HG03135 (cell line): Measurements from ENCODE around the gene DNASE1L1.

Source experiments
- ATAC-seq: cut with Tn5 transposase; IDR thresholded peaks from one replicate; pipeline ENCODE4 v1.9.1; 2021; ENCODE audit warnings: mild to moderate bottlenecking, moderate library complexity; ENCODE audit not compliant: unreplicated experiment

Gene DNASE1L1

GRCh38 chrX:154370300-154371016, 38.6 kb downstream of the DNASE1L1 start:
- ATAC-seq, result no peak

DNA sequence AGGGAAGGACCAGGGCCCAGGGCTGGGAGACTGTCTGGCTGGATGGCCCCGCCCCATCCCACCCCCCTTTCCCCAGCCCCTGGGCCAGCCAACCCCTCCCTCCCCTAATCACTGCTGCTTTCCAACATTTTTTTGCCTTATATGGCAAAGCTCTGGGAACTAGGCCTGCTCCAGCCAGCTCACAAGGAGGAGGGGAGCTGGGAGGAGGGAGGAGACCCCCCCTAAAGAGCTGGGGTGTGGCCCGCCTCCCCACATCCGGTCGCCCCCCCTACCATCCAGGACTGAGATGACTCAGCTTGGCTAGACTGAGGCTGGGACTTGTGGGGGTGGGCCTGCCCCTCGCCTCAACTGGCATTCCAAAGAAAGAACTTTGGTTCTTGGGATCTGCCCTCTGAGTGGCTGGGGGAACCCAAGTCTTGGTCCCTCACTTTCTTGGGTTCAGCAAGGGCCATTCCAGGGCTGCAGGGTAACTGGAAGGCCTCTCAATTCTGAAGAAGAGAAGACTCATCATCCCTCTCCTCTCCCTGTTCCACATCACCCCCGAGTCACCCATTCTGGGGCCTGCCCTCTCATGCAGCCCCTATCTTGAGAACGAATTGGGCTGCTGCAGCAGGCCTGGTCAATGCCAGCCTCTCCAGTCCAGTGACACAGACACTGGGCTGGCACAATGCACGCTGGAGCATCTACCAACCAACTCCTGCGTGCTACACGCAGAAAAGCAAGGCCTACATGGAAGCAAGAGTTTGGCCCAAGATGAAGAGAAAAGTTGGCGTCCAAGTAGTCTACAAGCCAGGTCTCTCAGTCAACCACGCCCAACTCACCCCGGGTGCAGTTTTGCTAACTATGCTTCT, 39.4 kb downstream of the DNASE1L1 start:
- no peak for ATAC-seq

DNA sequence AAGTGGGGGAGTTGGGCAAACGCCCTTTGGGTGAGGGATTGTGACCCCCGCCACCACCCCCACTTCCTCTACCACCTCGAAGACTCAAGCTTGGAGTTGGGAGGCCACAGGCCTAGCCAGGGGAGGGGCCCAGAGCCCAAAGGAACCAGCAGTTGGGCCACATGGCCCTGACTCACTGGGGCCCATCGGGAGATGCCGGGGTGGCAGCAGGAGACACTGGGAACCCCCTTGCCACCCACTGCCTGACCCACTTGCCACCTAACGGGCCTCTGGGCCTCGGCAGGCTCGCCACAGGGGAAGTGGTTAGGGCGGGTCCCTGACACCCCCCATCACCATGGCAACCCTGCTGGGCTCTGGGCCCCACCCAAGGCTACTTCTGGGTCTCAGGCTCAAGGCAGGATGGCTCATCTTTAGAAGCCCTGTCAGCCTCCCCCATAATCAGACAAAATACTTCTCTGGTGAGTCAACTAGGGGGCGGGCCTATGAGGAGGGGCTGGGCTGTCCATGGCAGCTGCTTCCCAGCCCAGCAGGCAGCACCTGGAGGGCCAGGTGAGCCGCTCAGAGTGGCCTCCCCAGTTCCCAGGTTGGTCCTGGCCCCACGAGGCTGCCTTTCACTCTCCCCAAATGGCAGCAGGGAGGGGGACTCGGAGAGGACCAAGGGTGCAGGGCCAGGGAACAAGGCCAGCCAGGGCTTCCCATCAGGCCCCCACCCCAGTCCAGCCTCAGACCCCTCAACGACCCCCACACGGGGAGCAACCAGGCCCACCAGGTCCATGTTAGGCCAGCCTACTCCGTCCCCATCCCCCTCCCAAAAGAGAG, 40.2 kb downstream of the DNASE1L1 start:
- ATAC-seq, result no peak

DNA sequence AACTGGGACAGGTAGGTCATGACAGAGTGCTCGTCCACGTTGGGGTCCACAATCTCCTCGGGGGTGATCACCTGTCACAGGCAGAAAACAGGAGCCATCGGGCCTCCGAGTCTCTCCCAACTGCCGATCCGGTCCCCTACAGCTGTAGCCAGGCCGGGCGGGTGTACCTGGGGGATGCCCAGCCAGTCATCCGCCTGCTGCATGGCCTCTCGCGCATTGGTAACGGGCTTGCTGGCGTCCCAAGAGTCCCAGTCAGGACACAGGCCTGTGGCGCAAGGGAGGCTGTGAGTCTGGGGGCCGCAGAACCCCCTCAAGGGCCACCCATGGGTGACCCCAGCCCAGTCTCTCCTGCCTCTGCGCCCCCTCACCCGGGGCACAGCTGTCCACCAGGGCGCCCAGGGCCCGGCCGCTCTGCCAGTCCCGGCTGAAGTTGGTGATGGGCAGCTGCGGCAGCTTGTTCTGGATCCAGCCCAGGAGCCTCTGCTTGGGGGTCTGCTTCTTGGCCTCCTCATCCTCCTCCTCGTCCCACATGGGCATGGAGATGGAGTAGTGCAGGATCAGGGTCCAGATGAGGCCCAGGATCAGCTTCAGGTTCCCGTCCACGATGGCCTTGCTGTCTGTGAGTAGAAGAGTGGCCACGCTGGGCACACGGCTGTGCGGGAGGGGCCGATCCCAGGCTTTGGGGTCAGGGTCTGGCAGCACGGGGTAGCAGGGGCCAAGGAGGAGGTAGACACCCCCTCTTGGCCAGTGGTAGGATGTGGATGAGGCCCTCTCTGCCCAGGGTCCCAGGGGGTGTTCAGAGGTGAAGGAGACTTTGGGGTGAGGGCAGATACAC, 41.4 kb downstream of the DNASE1L1 start:
- ATAC-seq, result no peak

- no peak for ATAC-seq
These were observed 42.4 kb downstream of the DNASE1L1 start for GRCh38 chrX:154366666-154367055.

- no peak for ATAC-seq
These were observed 42.9 kb downstream of the DNASE1L1 start for GRCh38 chrX:154365997-154366665.

GRCh38 chrX:154365052-154365600, 43.9 kb downstream of the DNASE1L1 start:
- no peak for ATAC-seq

- no peak for ATAC-seq
These were observed 45.2 kb downstream of the DNASE1L1 start for GRCh38 chrX:154363706-154364439.

- ATAC-seq, result no peak
These were observed 46.8 kb downstream of the DNASE1L1 start for GRCh38 chrX:154362085-154362742.

DNA sequence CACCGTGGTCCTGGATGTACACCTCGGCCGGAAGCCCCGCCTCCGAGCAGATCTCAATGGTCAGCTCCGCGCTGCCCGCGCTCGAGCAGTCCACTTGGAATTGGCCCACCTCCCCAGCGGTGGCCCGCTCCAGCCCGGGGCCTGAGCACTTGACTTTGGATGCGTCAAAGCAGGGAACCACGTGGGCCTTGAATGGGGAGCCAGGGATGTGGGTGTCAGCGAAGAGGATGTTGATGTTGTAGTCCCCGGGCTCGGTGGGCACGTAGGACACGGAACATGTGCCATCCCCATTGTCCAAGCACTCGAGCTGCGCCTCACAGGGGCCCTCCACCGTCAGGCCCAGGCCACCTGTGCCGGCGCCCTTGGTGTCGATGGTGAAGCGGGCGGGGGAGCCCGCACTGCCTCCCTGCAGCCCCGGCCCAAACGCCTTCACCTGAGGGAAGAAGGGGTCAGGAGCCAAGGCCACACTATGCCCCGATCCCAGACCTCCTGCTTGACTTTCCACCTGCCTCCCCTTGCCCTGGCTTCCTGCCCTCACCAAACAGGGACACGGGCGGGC, 48.8 kb downstream of the DNASE1L1 start:
- no peak for ATAC-seq

DNA sequence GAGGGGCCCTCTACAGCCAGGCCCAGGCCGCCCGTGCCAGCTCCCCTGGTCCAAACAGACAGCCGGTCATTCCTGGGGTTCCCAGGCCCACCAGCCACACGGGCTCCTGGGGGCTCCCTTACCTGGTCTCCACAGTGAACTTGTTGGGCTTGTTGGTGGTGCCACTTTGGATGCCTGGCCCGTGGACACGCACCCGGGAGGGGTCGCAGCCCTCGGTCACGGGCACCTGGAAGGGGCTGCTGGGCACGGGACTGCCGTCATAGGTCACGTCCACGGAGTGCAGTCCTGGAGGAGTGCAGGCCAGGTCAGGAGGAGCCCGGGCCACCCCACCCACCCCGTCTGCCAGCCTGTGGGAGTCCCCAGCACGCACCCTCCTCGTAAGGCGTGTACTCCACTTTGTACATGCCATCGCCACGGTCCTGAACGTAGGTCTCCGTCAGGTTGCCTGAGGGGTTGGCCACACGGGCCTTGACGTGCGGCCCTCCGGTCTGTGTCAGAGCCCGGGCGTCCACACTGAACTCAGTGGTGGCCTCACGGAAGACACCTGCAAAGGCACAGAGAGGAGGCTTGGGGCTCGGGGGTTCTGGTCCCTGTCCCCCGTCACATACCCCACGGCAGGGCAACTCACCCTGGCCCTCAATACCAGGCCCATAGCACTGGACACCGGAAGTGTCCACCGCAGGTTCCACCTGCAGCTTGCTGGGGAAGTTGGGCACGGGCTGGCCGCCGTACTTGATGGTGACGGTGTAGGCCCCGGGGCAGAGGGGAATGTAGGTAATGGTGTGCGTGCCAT, 49.5 kb downstream of the DNASE1L1 start:
- no peak for ATAC-seq

DNA sequence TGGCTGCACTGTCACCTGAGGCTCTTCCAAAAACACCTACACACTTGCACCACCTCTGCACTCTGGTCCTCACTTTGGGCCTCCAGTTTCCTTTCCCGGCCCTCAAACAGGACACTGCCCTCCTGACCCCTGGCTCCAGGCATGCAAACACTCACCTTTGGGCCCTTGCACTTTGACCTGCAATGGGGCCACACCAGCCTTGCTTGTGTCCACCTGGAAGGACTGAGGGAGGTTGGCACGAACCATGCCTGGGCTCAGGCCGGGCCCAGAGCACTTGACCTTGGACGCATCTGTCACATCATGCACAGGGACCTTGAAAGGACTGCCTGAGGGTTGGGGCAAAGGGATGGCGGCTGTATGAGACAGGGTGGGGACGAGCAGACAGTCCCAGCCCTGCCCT, 50.2 kb downstream of the DNASE1L1 start:
- ATAC-seq, result no peak

GRCh38 chrX:154358011-154358410, 51.0 kb downstream of the DNASE1L1 start:
- ATAC-seq, result no peak

DNA sequence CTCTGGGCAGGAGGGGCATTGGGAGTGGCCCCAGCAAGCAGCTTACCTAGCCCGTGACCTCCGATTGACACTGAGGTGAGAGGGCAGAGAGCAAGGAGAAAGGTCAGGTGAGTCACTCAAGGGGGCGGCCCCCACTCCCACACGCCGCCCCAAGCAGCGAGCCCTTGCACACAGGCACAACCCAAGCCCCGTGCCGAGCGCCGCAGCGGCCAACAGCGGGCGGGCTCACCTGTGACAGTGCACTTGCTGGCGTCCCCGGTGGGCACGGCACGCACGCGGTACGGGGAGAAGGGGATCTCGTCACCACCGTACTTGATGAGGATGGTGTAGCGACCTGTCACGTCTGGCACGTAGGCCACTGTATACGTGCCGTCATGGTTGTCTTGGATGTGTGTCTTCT, 51.8 kb downstream of the DNASE1L1 start:
- no peak for ATAC-seq

- no peak for ATAC-seq
These were observed 52.5 kb downstream of the DNASE1L1 start for GRCh38 chrX:154356596-154356995.

DNA sequence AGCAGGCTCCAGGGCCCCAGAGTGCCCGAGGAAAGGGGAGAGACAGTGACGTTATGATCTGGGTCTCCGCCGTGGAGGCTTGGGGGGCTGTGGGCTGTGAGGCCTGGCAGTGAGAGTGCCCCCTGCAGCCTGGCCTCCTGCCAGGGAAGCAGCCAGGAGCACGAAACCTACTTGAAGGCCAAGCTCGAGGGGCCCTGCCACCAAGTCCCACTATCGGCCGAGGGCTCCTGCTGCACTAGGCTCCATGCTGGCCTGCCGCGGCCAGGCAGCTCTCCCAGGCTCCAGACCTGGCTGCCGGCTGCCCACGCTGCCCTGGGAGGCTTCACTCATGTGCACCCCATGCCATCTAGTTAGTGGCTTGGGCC, 53.3 kb downstream of the DNASE1L1 start:
- no peak for ATAC-seq

DNA sequence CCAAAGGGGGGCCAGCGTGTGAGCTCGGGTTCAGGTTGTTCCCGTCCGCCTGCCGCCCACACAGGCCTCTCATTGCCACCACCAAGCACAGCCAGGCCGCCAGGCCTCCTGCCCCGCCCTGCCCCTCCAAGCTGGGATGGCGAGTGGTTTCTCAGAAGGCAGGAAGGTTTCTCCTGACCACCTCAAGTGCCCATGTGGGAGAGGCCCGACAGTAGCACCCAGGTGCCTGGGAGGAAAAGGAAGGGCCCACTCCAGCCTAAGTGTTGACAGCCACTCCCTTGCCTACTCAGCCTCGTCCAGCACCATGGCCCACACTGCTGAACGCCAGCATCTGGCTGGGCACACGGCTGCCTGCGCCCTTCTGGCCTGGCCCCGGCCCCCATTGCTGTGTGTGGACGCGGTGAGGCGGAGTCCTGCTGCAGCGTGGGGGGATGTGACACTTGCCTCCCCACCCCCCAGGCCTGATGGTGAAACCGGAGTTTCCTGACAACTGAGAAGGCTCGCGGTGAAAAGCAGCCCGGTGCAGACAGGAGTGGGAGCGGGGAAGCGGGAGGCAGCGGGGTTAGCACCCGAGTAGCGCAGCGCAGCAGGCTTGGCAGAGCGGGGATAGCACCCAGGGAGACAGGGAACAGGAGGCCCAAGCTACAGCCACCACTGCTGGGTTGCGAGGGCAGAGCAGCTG, 53.8 kb downstream of the DNASE1L1 start:
- no peak for ATAC-seq
